Thyroid gland (tissue), 4 donors: ENCODE measurements around the gene ALOX15B. TPM values are rescaled to one million over a fixed set of nuclear protein-coding genes. Genes with fewer than 3 reads are reported as not detected.

Experiments used
- DNase-seq, 2 donors: peaks; one replicate each; pipeline ENCODE4 v3.0.0-alpha.2; 2019
- H3K27ac ChIP-seq, 3 donors: fragments of 200-600 bp; sonication (generic); 1 replicate in 2 of 3; 2 replicates in 1 of 3; pipeline ENCODE4 v1.5.1; 2016 to 2019; ENCODE audit warnings: mild to moderate bottlenecking in 1 of 3, moderate library complexity in 1 of 3
- H3K27me3 ChIP-seq: fragments of 200-600 bp; sonication (generic); one replicate; pipeline ENCODE4 v1.5.1; 2019
- H3K36me3 ChIP-seq, 2 donors: fragments of 200-600 bp; sonication (generic); one replicate each; pipeline ENCODE4 v1.5.1; 2016 to 2019
- H3K4me1 ChIP-seq, 2 donors: fragments of 200-600 bp; sonication (generic); one replicate each; pipeline ENCODE4 v1.5.1; 2017 to 2019
- H3K4me3 ChIP-seq, 3 donors: fragments of 200-600 bp; sonication (generic); replicated peaks in 1 of 3; 1 replicate in 2 of 3; 2 replicates in 1 of 3; pipeline ENCODE4 v1.5.1; 2016; ENCODE audit warnings: mild to moderate bottlenecking in 1 of 3
- H3K9me3 ChIP-seq: fragments of 200-600 bp; sonication (generic); one replicate; pipeline ENCODE4 v1.5.1; 2017
- POLR2A ChIP-seq, 2 donors: fragments of 450-650 bp; IDR thresholded peaks; one replicate each; pipeline ENCODE4 v1.6.1; 2017; ENCODE audit warnings: antibody characterized with exemption in 2 of 2, mild to moderate bottlenecking in 2 of 2, moderate library complexity in 1 of 2
- WGBS, 2 donors: methylation state at CpG; one replicate each; pipeline ENCODE4 v1.1.5; 2017; 5-methylcytosine and 5-hydroxymethylcytosine counted together
- intact Hi-C: fragments of 100-400 bp; cut with DNase I; formaldehyde crosslinking; loops from one replicate; pipeline ENCODE4 v1.15.1; 2023
- total RNA-seq, 4 donors: library from RNA; depleted of rRNA; stranded (reverse); fragments of >200 nt; gene quantifications; one replicate each; pipeline ENCODE4 v1.2.3, GENCODE V29; 2016
- TF ChIP-seq, protein P1 (sequence below), 6 experiments: fragments of 200-600 bp in 3 of 6; fragments of 450-650 bp in 3 of 6; sonication (generic) in 3 of 6; IDR thresholded peaks; one replicate each; pipeline ENCODE4 v1.5.1; 2016 to 2019; ENCODE audit warnings: antibody characterized with exemption in 6 of 6, mild to moderate bottlenecking in 2 of 6, inconsistent platforms in 1 of 6, moderate library complexity in 1 of 6

Gene ALOX15B
- total RNA-seq, 4 donors from 2014 or later: 0.67 to 3.3 (median 1.1) TPM

GRCh38 chr17:8062435-8062806, 23.6 kb downstream of the ALOX15B start:
- Histone ChIP-seq H3K4me1 (no peaks in the 10 kb centered on the region), H3K9me3 (no peaks in the 10 kb centered on the region), H3K36me3 (no peaks in the 10 kb centered on the region), H3K4me3 (no peak overlapping the region), H3K27ac (no peak overlapping the region), H3K27me3 (peaks cover 24% of the 10 kb centered on the region)
- WGBS, 2 donors: 13 to 15% methylated on average over 8 of the region's 8 CpGs
- intact Hi-C loops: loop anchor here (5.0 kb wide), 1 partner anchor 55 kb away; the partner anchor contains the start of gene ALOXE3
- TF ChIP-seq, protein P1, sequence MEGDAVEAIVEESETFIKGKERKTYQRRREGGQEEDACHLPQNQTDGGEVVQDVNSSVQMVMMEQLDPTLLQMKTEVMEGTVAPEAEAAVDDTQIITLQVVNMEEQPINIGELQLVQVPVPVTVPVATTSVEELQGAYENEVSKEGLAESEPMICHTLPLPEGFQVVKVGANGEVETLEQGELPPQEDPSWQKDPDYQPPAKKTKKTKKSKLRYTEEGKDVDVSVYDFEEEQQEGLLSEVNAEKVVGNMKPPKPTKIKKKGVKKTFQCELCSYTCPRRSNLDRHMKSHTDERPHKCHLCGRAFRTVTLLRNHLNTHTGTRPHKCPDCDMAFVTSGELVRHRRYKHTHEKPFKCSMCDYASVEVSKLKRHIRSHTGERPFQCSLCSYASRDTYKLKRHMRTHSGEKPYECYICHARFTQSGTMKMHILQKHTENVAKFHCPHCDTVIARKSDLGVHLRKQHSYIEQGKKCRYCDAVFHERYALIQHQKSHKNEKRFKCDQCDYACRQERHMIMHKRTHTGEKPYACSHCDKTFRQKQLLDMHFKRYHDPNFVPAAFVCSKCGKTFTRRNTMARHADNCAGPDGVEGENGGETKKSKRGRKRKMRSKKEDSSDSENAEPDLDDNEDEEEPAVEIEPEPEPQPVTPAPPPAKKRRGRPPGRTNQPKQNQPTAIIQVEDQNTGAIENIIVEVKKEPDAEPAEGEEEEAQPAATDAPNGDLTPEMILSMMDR (IDR thresholded peaks at IDR 0.05): no peak
- no peak for TF ChIP-seq POLR2A (IDR thresholded peaks at IDR 0.05)
- DNase-seq: no peak

DNA sequence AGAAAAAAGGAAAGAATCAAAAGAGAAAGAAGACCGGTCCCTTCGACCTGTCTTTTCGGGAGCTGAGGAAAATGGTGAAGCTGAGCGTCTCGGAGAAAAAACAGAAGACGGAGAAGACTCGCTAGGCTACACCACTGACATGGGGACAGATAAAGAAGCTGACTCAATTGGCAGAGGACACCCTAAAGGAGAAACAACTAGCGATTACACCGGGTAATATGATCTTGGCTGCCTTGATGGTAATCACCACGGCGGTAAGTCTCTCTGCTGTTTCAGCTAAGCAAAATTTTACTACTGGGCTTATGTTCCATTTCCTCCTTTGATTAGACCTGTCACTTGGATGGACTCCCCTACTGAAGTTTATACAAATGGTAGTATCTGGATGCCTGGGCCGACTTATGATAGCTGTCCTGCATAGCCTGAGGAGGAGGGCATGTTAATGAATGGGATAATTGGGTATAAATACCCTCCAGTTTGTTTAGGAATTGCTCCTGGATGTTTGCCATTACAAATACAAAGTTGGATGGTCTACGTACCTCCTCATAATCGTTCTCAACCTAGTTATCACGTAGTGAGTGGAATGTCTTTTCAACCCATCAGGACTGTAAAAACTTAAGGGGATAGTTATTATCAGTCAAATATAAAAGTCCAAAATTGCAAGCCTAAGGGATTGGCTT, 24.1 kb downstream of the ALOX15B start:
- 12 to 15% methylated on average over 15 of the region's 15 CpGs for WGBS, 2 donors
- H3K27me3 ChIP-seq: peaks cover 24% of the 10 kb centered on the region
- no peak for DNase-seq
- intact Hi-C loops: loop anchor here (5.0 kb wide), 1 partner anchor 54 kb away; the partner anchor contains the start of gene ALOXE3
- no peaks in the 10 kb centered on the region for H3K9me3 ChIP-seq
- TF ChIP-seq, protein P1 (IDR thresholded peaks at IDR 0.05): no peak
- TF ChIP-seq POLR2A (IDR thresholded peaks at IDR 0.05): no peak
- no peak overlapping the region for H3K4me3 ChIP-seq
- H3K27ac ChIP-seq: no peak overlapping the region
- no peaks in the 10 kb centered on the region for H3K36me3 ChIP-seq
- H3K4me1 ChIP-seq: no peaks in the 10 kb centered on the region

DNA sequence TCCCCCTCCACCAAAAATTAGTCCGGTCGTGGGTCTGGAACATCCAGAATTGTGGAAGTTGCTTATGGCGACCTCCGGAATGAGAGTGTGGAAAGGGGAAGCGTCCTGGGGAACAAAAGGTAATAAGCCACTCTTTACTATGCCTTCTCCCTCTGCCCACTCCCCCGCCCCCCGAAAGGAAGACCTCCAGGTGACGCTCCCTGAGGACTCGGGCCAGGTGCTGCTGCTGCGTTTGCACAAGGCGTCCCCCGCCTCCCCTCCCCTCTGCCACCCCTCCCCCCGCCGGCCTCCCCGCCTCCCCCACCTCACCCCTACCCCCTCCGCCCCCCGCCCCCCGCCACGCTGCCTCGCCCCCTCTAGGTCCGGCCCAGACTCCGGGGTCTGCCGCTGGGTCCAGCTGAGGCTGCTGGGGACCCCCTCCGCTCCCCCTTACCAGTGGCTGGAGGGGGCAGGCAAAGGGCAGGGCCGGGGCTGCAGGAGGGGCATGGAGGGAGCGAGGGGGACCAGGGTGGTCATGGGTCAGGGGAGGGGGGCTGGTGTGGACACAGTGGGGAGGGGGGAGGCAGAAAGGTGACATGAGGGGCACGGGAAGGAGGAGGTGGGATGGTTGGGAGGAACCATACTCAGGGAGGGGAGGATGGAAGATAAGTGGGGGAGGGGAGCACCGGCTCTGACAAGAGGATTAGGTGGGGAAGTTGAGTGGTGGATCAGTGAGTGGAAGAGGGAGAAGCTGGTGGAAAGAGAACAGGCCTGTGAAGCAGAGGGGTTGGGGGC, 25.1 kb downstream of the ALOX15B start:
- no peak overlapping the region for H3K27ac ChIP-seq
- H3K4me3 ChIP-seq: no peak overlapping the region
- H3K9me3 ChIP-seq: no peaks in the 10 kb centered on the region
- intact Hi-C loops: loop anchor here (5.0 kb wide), 1 partner anchor 53 kb away; the partner anchor contains the start of gene ALOXE3
- peaks cover 24% of the 10 kb centered on the region for H3K27me3 ChIP-seq
- no peak for TF ChIP-seq POLR2A (IDR thresholded peaks at IDR 0.05)
- TF ChIP-seq, protein P1 (IDR thresholded peaks at IDR 0.05): no peak
- 7 to 15% methylated on average over 20 to 22 of the region's 28 CpGs for WGBS, 2 donors
- H3K36me3 ChIP-seq: no peaks in the 10 kb centered on the region
- H3K4me1 ChIP-seq: no peaks in the 10 kb centered on the region
- no peak for DNase-seq

GRCh38 chr17:8064561-8065019, 25.7 kb downstream of the ALOX15B start:
- Histone ChIP-seq H3K36me3 (no peaks in the 10 kb centered on the region), H3K4me3 (no peak overlapping the region), H3K4me1 (no peaks in the 10 kb centered on the region), H3K27me3 (peaks cover 24% of the 10 kb centered on the region), H3K27ac (no peak overlapping the region), H3K9me3 (no peaks in the 10 kb centered on the region)
- intact Hi-C loops: loop anchor here (5.0 kb wide), 1 partner anchor 53 kb away; the partner anchor contains the start of gene ALOXE3
- no peak for DNase-seq
- 26 to 51% methylated on average over 5 to 6 of the region's 6 CpGs for WGBS, 2 donors
- TF ChIP-seq, protein P1 (IDR thresholded peaks at IDR 0.05): no peak
- no peak for TF ChIP-seq POLR2A (IDR thresholded peaks at IDR 0.05)
